HCT116 (cell line): ENCODE results near the gene POU5F1.

ENCODE experiments used
- CEBPB ChIP-seq: IDR thresholded peaks from 2 replicates; pipeline ENCODE4 v1.6.1; 2012; ENCODE audit warnings: low read depth
- CTCF ChIP-seq, 3 experiments: fragments of 200-600 bp in 1 of 3; sonication (generic) in 1 of 3; IDR thresholded peaks in 2 of 3; conservative IDR thresholded peaks in 1 of 3; 2 replicates each; pipeline ENCODE4 v1.5.1; 2012 to 2017; ENCODE audit warnings: low read depth in 2 of 3, low read length in 2 of 3, antibody characterized with exemption in 1 of 3, borderline replicate concordance in 1 of 3, control low read depth in 1 of 3, mild to moderate bottlenecking in 1 of 3, mixed read lengths in 1 of 3, mixed run types in 1 of 3, moderate library complexity in 1 of 3; ENCODE audit not compliant: insufficient read depth in 1 of 3
- EGR1 ChIP-seq: IDR thresholded peaks from 2 replicates; pipeline ENCODE4 v1.6.1; 2012; ENCODE audit warnings: low read depth
- EZH2 ChIP-seq: fragments of 200-600 bp; sonication (generic); IDR thresholded peaks from 2 replicates; pipeline ENCODE4 v1.6.1; 2017; ENCODE audit warnings: antibody characterized with exemption, mixed run types
- EZH2phosphoT487 ChIP-seq: fragments of 200-600 bp; IDR thresholded peaks from 2 replicates; pipeline ENCODE4 v1.6.1; 2018; ENCODE audit warnings: antibody characterized with exemption, borderline replicate concordance
- FOSL1 ChIP-seq: IDR thresholded peaks from 2 replicates; pipeline ENCODE4 v1.6.1; 2012; ENCODE audit warnings: low read depth
- JUND ChIP-seq: IDR thresholded peaks from 2 replicates; pipeline ENCODE4 v1.6.1; 2012
- MAX ChIP-seq: IDR thresholded peaks from 2 replicates; pipeline ENCODE4 v1.6.1; 2012
- POLR2A ChIP-seq: IDR thresholded peaks from 2 replicates; pipeline ENCODE4 v1.7.0; 2011; ENCODE audit warnings: borderline replicate concordance; ENCODE audit not compliant: insufficient read depth, insufficient read length; ENCODE audit errors: extremely low read depth
- POLR2AphosphoS5 ChIP-seq: IDR thresholded peaks from 2 replicates; pipeline ENCODE4 v1.6.1; 2011; ENCODE audit warnings: mild to moderate bottlenecking, low read depth, low read length, moderate library complexity
- REST ChIP-seq: IDR thresholded peaks from 2 replicates; pipeline ENCODE4 v1.6.1; 2012; ENCODE audit warnings: low read depth
- SP1 ChIP-seq: IDR thresholded peaks from 2 replicates; pipeline ENCODE4 v1.6.1; 2012; ENCODE audit warnings: low read depth
- TCF7L2 ChIP-seq: IDR thresholded peaks from 2 replicates; pipeline ENCODE4 v1.7.0; 2011; ENCODE audit warnings: borderline replicate concordance, inconsistent platforms; ENCODE audit not compliant: insufficient read depth, insufficient read length; ENCODE audit errors: extremely low read depth
- ZBTB33 ChIP-seq: IDR thresholded peaks from 2 replicates; pipeline ENCODE4 v1.6.1; 2011; ENCODE audit warnings: mild to moderate bottlenecking, low read length, moderate library complexity; ENCODE audit not compliant: insufficient replicate concordance; ENCODE audit errors: extremely low read depth

GRCh38 chr6:31140643-31141042, 29.8 kb downstream of the POU5F1 start:
- TF ChIP-seq EZH2 = no peak
- no peak for TF ChIP-seq REST
- TF ChIP-seq CTCF (IDR thresholded peaks at IDR 0.05 in 2 of 3, conservative IDR thresholded peaks at IDR 0.05 in 1 of 3; ENCODE audit: borderline replicate concordance in 1 of 3, insufficient read depth in 1 of 3, low read depth in 2 of 3, low read length in 2 of 3) = no peak
- no peak for TF ChIP-seq POLR2AphosphoS5
- TF ChIP-seq MAX = no peak
- no peak for TF ChIP-seq SP1
- no peak for TF ChIP-seq POLR2A
- no peak for TF ChIP-seq EGR1
- TF ChIP-seq TCF7L2 = no peak
- TF ChIP-seq EZH2phosphoT487 = no peak
- no peak for TF ChIP-seq CEBPB
- TF ChIP-seq JUND = no peak
- TF ChIP-seq ZBTB33 = no peak
- TF ChIP-seq FOSL1 = no peak
